Liver (tissue), 9 donors: ENCODE data around the gene KRT80. TPM values are rescaled to one million over a fixed set of nuclear protein-coding genes. Genes with fewer than 3 reads are reported as not detected.

ENCODE experiments used
- DNase-seq: peaks from one replicate; pipeline ENCODE4 v3.0.0-alpha.2; 2017; ENCODE audit warnings: low spot score
- H3K27ac ChIP-seq, 2 donors: one replicate each; pipeline ENCODE4 v1.7.0; 2013; ENCODE audit warnings: inconsistent platforms in 2 of 2, low read length in 2 of 2, control low read depth in 1 of 2, low read depth in 1 of 2, mild to moderate bottlenecking in 1 of 2
- H3K27me3 ChIP-seq, 4 donors: one replicate each; pipeline versions ENCODE4 v1.6.1 to v1.7.0; 2013; ENCODE audit warnings: low read length in 3 of 4, inconsistent platforms in 1 of 4, mild to moderate bottlenecking in 1 of 4, moderate library complexity in 1 of 4; ENCODE audit not compliant: control insufficient read depth in 4 of 4, insufficient read depth in 4 of 4
- H3K36me3 ChIP-seq, 4 donors: one replicate each; pipeline versions ENCODE4 v1.6.1 to v1.7.0; 2013; ENCODE audit warnings: low read length in 3 of 4, mild to moderate bottlenecking in 3 of 4, low read depth in 1 of 4, moderate library complexity in 1 of 4; ENCODE audit not compliant: control insufficient read depth in 4 of 4, insufficient read depth in 3 of 4
- H3K4me1 ChIP-seq, 4 donors: one replicate each; pipeline versions ENCODE4 v1.6.1 to v1.7.0; 2013; ENCODE audit warnings: low read length in 3 of 4, mild to moderate bottlenecking in 3 of 4, moderate library complexity in 1 of 4; ENCODE audit not compliant: control insufficient read depth in 4 of 4, insufficient read depth in 4 of 4
- H3K4me3 ChIP-seq, 3 donors: one replicate each; pipeline versions ENCODE4 v1.6.1 to v1.7.0; 2013; ENCODE audit warnings: low read length in 3 of 3, control low read depth in 1 of 3, low read depth in 1 of 3, mild to moderate bottlenecking in 1 of 3
- H3K9ac ChIP-seq, 2 donors: one replicate each; pipeline ENCODE4 v1.7.0; 2013; ENCODE audit warnings: low read length in 2 of 2, mild to moderate bottlenecking in 2 of 2, moderate library complexity in 2 of 2, control low read depth in 1 of 2, low read depth in 1 of 2
- H3K9me3 ChIP-seq, 4 donors: one replicate each; pipeline versions ENCODE4 v1.6.1 to v1.7.0; 2013; ENCODE audit warnings: low read length in 3 of 4; ENCODE audit not compliant: control insufficient read depth in 4 of 4
- EGR1 ChIP-seq, 2 donors: IDR thresholded peaks; 2 replicates each; pipeline ENCODE4 v1.6.1; 2016 to 2018; ENCODE audit warnings: antibody characterized with exemption in 2 of 2, low read depth in 2 of 2
- FOXA1 ChIP-seq: IDR thresholded peaks from 2 replicates; pipeline ENCODE4 v1.6.1; 2016; ENCODE audit warnings: antibody characterized with exemption
- FOXA2 ChIP-seq: IDR thresholded peaks from 2 replicates; pipeline ENCODE4 v1.6.1; 2016; ENCODE audit warnings: antibody characterized with exemption
- GABPA ChIP-seq, 2 donors: IDR thresholded peaks in 1 of 2; conservative IDR thresholded peaks in 1 of 2; 2 replicates each; pipeline ENCODE4 v1.6.1; 2016; ENCODE audit warnings: antibody characterized with exemption in 2 of 2, mild to moderate bottlenecking in 1 of 2, moderate library complexity in 1 of 2
- HNF4A ChIP-seq, 2 donors: conservative IDR thresholded peaks; 2 replicates each; pipeline ENCODE4 v1.6.1; 2016; ENCODE audit warnings: antibody characterized with exemption in 2 of 2, mild to moderate bottlenecking in 2 of 2
- HNF4G ChIP-seq: IDR thresholded peaks from 2 replicates; pipeline ENCODE4 v1.6.1; 2016; ENCODE audit warnings: antibody characterized with exemption
- JUND ChIP-seq, 2 donors: IDR thresholded peaks; 2 replicates each; pipeline ENCODE4 v1.6.1; 2016; ENCODE audit warnings: antibody characterized with exemption in 2 of 2
- NR2F2 ChIP-seq: IDR thresholded peaks from 2 replicates; pipeline ENCODE4 v1.6.1; 2016; ENCODE audit warnings: antibody characterized with exemption
- RAD21 ChIP-seq, 2 donors: IDR thresholded peaks; 2 replicates each; pipeline ENCODE4 v1.6.1; 2016; ENCODE audit warnings: antibody characterized with exemption in 2 of 2, mild to moderate bottlenecking in 2 of 2
- RXRA ChIP-seq, 2 donors: IDR thresholded peaks; 2 replicates each; pipeline ENCODE4 v1.6.1; 2017 to 2018; ENCODE audit warnings: antibody characterized with exemption in 2 of 2, mild to moderate bottlenecking in 1 of 2
- SP1 ChIP-seq: IDR thresholded peaks from 2 replicates; pipeline ENCODE4 v1.6.1; 2018; ENCODE audit warnings: antibody characterized with exemption, mild to moderate bottlenecking
- TAF1 ChIP-seq: conservative IDR thresholded peaks from 2 replicates; pipeline ENCODE4 v1.6.1; 2016; ENCODE audit warnings: antibody characterized with exemption, mild to moderate bottlenecking
- YY1 ChIP-seq: IDR thresholded peaks from 2 replicates; pipeline ENCODE4 v1.6.1; 2016; ENCODE audit warnings: antibody characterized with exemption, mild to moderate bottlenecking
- WGBS: extraction: QIAGEN DNeasy Blood & Tissue Kit; methylation state at CpG from one replicate; pipeline ENCODE4 v1.1.7; 2013; 5-methylcytosine and 5-hydroxymethylcytosine counted together
- polyA plus RNA-seq, 2 donors: library from polyadenylated mRNA; stranded (reverse) in 1 of 2; unstranded in 1 of 2; fragments of 200-250 nt in 1 of 2; fragments of >200 nt in 1 of 2; fragmentation: Nextera tagmentation in 1 of 2; extraction: Ambion mirVana in 1 of 2; gene quantifications; one replicate each; pipeline versions ENCODE4 v1.2.1 to v1.2.3, GENCODE V29; 2013 to 2015
- total RNA-seq, 2 donors: library from RNA; depleted of rRNA; stranded (reverse); fragments of >200 nt; gene quantifications; one replicate each; pipeline ENCODE4 v1.2.3, GENCODE V29; 2014
- TF ChIP-seq, protein P1 (sequence below): IDR thresholded peaks from 2 replicates; pipeline ENCODE4 v1.6.1; 2016; ENCODE audit warnings: antibody characterized with exemption
- TF ChIP-seq, protein P2 (sequence below): IDR thresholded peaks from 2 replicates; pipeline ENCODE4 v1.6.1; 2016; ENCODE audit warnings: antibody characterized with exemption
- TF ChIP-seq, protein P3 (sequence below): fragments of 150-350 bp; IDR thresholded peaks from 2 replicates; pipeline ENCODE4 v1.5.1; 2017; ENCODE audit warnings: improper control_type of control experiment, low read depth, low read length; ENCODE audit not compliant: missing input control
- TF ChIP-seq, protein P4 (sequence below): IDR thresholded peaks from 2 replicates; pipeline ENCODE4 v1.6.1; 2016; ENCODE audit warnings: antibody characterized with exemption
- TF ChIP-seq, protein P5 (sequence below): IDR thresholded peaks from 2 replicates; pipeline ENCODE4 v1.6.1; 2016; ENCODE audit warnings: antibody characterized with exemption, mild to moderate bottlenecking
- donor health status: healthy.
- donor health status: healthy.
- donor health status: healthy.
- donor health status: healthy.
- donor health status: healthy.

The KRT80 gene
- total and polyA plus RNA-seq, 4 donors: 0.04 to 0.12 (median 0.07) TPM

DNA sequence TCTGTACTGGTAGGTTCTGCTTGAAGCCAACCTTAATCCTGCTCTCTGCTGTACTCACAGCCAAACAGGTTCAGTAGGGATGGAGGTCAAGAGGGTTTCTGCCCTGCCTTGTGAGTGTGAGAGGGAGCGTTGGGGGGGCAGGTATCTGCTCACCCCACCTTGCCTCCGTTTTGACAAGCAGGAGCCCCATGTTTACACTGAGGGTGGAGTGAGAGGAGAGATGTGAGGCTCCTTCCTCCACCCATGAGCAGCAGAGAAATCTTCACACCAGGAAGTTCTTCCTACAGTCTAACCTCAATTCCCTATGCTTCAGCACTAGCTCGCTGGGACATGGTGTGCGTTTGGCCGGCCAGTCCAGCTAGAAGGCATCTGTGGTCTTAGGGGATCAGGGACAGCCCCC lies 4.2 kb downstream of the KRT80 start:
- peaks cover 0 to 5% (median 1%) of the 10 kb centered on the region in 4 donors for H3K4me1 ChIP-seq
- no peaks in the 10 kb centered on the region for H3K9me3 ChIP-seq
- H3K27me3 ChIP-seq: no peaks in the 10 kb centered on the region
- TF ChIP-seq RAD21 (IDR thresholded peaks at IDR 0.05): no peak
- TF ChIP-seq RXRA (IDR thresholded peaks at IDR 0.05): no peak
- TF ChIP-seq TAF1: no peak
- no peak for TF ChIP-seq HNF4A (conservative IDR thresholded peaks at IDR 0.05)
- no peak for TF ChIP-seq EGR1 (IDR thresholded peaks at IDR 0.05; ENCODE audit: low read depth in 2 of 2)
- TF ChIP-seq FOXA2: no peak
- no peak for TF ChIP-seq SP1
- no peak for TF ChIP-seq GABPA (IDR thresholded peaks at IDR 0.05 in 1 of 2, conservative IDR thresholded peaks at IDR 0.05 in 1 of 2)
- TF ChIP-seq JUND (IDR thresholded peaks at IDR 0.05): no peak
- TF ChIP-seq FOXA1: no peak
- no peak for TF ChIP-seq HNF4G
- TF ChIP-seq, protein P1, sequence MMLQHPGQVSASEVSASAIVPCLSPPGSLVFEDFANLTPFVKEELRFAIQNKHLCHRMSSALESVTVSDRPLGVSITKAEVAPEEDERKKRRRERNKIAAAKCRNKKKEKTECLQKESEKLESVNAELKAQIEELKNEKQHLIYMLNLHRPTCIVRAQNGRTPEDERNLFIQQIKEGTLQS: no peak
- TF ChIP-seq, protein P2, sequence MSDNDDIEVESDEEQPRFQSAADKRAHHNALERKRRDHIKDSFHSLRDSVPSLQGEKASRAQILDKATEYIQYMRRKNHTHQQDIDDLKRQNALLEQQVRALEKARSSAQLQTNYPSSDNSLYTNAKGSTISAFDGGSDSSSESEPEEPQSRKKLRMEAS: no peak
- TF ChIP-seq NR2F2: no peak
- TF ChIP-seq, protein P3, sequence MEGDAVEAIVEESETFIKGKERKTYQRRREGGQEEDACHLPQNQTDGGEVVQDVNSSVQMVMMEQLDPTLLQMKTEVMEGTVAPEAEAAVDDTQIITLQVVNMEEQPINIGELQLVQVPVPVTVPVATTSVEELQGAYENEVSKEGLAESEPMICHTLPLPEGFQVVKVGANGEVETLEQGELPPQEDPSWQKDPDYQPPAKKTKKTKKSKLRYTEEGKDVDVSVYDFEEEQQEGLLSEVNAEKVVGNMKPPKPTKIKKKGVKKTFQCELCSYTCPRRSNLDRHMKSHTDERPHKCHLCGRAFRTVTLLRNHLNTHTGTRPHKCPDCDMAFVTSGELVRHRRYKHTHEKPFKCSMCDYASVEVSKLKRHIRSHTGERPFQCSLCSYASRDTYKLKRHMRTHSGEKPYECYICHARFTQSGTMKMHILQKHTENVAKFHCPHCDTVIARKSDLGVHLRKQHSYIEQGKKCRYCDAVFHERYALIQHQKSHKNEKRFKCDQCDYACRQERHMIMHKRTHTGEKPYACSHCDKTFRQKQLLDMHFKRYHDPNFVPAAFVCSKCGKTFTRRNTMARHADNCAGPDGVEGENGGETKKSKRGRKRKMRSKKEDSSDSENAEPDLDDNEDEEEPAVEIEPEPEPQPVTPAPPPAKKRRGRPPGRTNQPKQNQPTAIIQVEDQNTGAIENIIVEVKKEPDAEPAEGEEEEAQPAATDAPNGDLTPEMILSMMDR: no peak
- TF ChIP-seq YY1: no peak
- TF ChIP-seq, protein P4, sequence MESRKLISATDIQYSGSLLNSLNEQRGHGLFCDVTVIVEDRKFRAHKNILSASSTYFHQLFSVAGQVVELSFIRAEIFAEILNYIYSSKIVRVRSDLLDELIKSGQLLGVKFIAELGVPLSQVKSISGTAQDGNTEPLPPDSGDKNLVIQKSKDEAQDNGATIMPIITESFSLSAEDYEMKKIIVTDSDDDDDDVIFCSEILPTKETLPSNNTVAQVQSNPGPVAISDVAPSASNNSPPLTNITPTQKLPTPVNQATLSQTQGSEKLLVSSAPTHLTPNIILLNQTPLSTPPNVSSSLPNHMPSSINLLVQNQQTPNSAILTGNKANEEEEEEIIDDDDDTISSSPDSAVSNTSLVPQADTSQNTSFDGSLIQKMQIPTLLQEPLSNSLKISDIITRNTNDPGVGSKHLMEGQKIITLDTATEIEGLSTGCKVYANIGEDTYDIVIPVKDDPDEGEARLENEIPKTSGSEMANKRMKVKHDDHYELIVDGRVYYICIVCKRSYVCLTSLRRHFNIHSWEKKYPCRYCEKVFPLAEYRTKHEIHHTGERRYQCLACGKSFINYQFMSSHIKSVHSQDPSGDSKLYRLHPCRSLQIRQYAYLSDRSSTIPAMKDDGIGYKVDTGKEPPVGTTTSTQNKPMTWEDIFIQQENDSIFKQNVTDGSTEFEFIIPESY: no peak
- TF ChIP-seq, protein P5, sequence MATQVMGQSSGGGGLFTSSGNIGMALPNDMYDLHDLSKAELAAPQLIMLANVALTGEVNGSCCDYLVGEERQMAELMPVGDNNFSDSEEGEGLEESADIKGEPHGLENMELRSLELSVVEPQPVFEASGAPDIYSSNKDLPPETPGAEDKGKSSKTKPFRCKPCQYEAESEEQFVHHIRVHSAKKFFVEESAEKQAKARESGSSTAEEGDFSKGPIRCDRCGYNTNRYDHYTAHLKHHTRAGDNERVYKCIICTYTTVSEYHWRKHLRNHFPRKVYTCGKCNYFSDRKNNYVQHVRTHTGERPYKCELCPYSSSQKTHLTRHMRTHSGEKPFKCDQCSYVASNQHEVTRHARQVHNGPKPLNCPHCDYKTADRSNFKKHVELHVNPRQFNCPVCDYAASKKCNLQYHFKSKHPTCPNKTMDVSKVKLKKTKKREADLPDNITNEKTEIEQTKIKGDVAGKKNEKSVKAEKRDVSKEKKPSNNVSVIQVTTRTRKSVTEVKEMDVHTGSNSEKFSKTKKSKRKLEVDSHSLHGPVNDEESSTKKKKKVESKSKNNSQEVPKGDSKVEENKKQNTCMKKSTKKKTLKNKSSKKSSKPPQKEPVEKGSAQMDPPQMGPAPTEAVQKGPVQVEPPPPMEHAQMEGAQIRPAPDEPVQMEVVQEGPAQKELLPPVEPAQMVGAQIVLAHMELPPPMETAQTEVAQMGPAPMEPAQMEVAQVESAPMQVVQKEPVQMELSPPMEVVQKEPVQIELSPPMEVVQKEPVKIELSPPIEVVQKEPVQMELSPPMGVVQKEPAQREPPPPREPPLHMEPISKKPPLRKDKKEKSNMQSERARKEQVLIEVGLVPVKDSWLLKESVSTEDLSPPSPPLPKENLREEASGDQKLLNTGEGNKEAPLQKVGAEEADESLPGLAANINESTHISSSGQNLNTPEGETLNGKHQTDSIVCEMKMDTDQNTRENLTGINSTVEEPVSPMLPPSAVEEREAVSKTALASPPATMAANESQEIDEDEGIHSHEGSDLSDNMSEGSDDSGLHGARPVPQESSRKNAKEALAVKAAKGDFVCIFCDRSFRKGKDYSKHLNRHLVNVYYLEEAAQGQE: no peak
- no peak overlapping the region for H3K9ac ChIP-seq
- no peak overlapping the region for H3K27ac ChIP-seq
- no peak overlapping the region for H3K4me3 ChIP-seq
- DNase-seq: no peak
- no peaks in the 10 kb centered on the region for H3K36me3 ChIP-seq
- WGBS: 85% methylated on average over 5 of the region's 5 CpGs
